Activated CD4-positive, alpha-beta T cell treated with anti-CD3 and anti-CD28 coated beads, Interleukin-2, amount 50 U/mL, for 4 hours (primary cell): ENCODE data around the gene TMEM116.
"Not testable (repeated sequence)": the region's sequence is repeated elsewhere in the genome, so short reads cannot be mapped to it uniquely, and the experiment has no call there.

Source experiments
- DNase-seq, 2 experiments: peaks; one replicate each; pipeline ENCODE4 v3.0.0-alpha.2; 2020

TMEM116 gene

GRCh38 chr12:112008918-112009317 is 4.0 kb downstream of the TMEM116 start:
- no peak for DNase-seq

- DNase-seq: no peak
These were observed 5.0 kb downstream of the TMEM116 start for GRCh38 chr12:112007945-112008344.

GRCh38 chr12:112005419-112006395 is 7.3 kb downstream of the TMEM116 start:
- no peak for DNase-seq

GRCh38 chr12:112004041-112004440 is 8.9 kb downstream of the TMEM116 start:
- DNase-seq: no peak

- DNase-seq: no peak
These were observed 11.4 kb downstream of the TMEM116 start for GRCh38 chr12:112001576-112001975.

- DNase-seq: no peak
These were observed 12.1 kb downstream of the TMEM116 start for GRCh38 chr12:112000820-112001219.

- DNase-seq: not testable (repeated sequence)
These were observed 13.8 kb downstream of the TMEM116 start for GRCh38 chr12:111999129-111999528.

- no peak for DNase-seq
These were observed 14.9 kb downstream of the TMEM116 start for GRCh38 chr12:111998015-111998414.

GRCh38 chr12:111997300-111997699 is 15.7 kb downstream of the TMEM116 start:
- no peak for DNase-seq

- no peak for DNase-seq
These were observed 17.0 kb downstream of the TMEM116 start for GRCh38 chr12:111995782-111996480.

- DNase-seq: not testable (repeated sequence)
These were observed 18.5 kb downstream of the TMEM116 start for GRCh38 chr12:111994211-111995111.

- no peak for DNase-seq
These were observed 19.4 kb downstream of the TMEM116 start for GRCh38 chr12:111993292-111994150.

- DNase-seq: no peak
These were observed 20.5 kb downstream of the TMEM116 start for GRCh38 chr12:111992464-111992863.

- no peak for DNase-seq
These were observed 21.0 kb downstream of the TMEM116 start for GRCh38 chr12:111991946-111992345.

GRCh38 chr12:111991535-111991934 is 21.4 kb downstream of the TMEM116 start:
- DNase-seq: no peak

- DNase-seq: no peak
These were observed 28.1 kb downstream of the TMEM116 start for GRCh38 chr12:111984820-111985219.

GRCh38 chr12:111981987-111982386 is 31.0 kb downstream of the TMEM116 start:
- no peak for DNase-seq

- no peak for DNase-seq
These were observed 32.4 kb downstream of the TMEM116 start for GRCh38 chr12:111980598-111980997.

- DNase-seq: no peak
These were observed 34.4 kb downstream of the TMEM116 start for GRCh38 chr12:111978545-111978944.

- no peak for DNase-seq
These were observed 36.1 kb downstream of the TMEM116 start for GRCh38 chr12:111976860-111977259.

GRCh38 chr12:111976291-111976690 is 36.7 kb downstream of the TMEM116 start:
- no peak for DNase-seq
